GM12864 (cell line): ENCODE results near the gene CZIB.

ENCODE experiments used
- DNase-seq: peaks from one replicate; pipeline ENCODE4 v3.0.0-alpha.2; 2011; ENCODE audit warnings: low read depth
- H3K4me3 ChIP-seq: 2 replicates; pipeline ENCODE4 v1.5.1; 2011; ENCODE audit warnings: mild to moderate bottlenecking, low read depth, low read length, control low read depth
- TF ChIP-seq, protein P1 (sequence below): IDR thresholded peaks from 2 replicates; pipeline ENCODE4 v1.5.1; 2011; ENCODE audit warnings: low read depth, mild to moderate bottlenecking, moderate library complexity, low read length, control low read depth, inconsistent platforms; ENCODE audit errors: missing control alignments

CZIB gene

DNA sequence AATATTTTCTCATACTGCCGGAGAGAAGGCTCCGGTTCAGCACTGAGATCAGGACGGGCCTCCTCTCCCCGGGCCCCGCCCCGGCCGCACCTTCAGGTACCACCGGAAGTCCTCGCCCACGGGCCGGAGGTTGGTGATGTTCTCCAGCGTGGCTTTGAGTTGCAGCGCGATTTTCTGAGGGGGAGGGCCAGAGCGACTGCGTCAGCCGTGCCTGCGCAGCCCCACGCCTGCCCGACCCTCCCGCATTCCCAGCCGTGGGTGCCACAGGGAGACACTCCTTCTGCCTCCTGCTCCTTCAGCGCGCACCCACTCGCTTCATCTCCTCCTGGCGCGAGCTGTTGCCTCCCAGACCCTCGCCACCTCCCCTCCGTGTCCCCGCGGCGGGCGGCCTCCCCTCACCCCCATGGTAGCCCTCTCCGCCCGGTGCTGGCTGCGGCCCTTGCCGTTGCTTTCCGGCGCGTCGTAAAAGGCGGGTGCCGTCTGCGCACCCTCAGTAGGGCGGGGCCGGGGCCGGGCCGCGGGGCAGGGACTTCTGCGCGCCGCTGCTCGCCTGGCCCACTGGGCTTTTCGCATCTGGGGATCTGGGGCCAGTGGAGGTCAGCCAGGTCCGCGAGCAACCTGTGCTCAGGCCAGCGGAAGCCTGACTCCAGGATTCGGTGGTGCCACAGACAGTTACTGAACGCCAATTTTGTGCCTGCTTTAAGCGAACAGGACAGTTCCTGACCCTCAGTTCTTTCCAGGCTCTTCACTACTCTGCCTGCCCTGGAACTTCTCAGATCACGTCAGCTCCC, at the start of gene CZIB:
CZIB (minus strand) TSS at position 464 of the 791 bp plus-strand sequence; CDS start at position 405, 59 bp downstream.
- peak; percentile 87 for DNase-seq
- TF ChIP-seq, protein P1, sequence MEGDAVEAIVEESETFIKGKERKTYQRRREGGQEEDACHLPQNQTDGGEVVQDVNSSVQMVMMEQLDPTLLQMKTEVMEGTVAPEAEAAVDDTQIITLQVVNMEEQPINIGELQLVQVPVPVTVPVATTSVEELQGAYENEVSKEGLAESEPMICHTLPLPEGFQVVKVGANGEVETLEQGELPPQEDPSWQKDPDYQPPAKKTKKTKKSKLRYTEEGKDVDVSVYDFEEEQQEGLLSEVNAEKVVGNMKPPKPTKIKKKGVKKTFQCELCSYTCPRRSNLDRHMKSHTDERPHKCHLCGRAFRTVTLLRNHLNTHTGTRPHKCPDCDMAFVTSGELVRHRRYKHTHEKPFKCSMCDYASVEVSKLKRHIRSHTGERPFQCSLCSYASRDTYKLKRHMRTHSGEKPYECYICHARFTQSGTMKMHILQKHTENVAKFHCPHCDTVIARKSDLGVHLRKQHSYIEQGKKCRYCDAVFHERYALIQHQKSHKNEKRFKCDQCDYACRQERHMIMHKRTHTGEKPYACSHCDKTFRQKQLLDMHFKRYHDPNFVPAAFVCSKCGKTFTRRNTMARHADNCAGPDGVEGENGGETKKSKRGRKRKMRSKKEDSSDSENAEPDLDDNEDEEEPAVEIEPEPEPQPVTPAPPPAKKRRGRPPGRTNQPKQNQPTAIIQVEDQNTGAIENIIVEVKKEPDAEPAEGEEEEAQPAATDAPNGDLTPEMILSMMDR, result no peak
- H3K4me3 ChIP-seq, result peak within 1 kb of the TSS; percentile 92

DNA sequence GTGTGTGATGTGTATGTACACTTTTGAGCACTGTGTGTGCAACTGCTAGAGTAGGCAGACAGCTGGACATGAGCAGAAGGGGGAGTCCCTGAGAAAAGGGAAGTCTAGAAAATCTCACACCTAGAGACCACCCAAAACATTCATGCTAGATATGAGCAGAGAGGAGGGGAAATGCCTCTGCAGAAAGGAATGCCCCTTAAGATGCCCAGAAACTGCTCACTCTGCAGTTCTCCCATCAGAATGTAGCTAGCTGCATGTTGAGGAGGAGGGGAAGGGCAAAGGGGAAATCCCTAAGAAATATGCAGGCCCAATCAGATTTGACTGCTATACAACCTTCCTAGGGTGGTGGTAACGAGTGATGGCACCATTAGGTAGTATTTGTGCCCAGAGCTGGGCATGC, 49.7 kb upstream of the CZIB start:
- DNase-seq, result no peak
- TF ChIP-seq, protein P1, result no peak
- no peak overlapping the region for H3K4me3 ChIP-seq

- H3K4me3 ChIP-seq, result no peak overlapping the region
- TF ChIP-seq, protein P1, result no peak
- no peak for DNase-seq
These were observed 47.3 kb upstream of the CZIB start for GRCh38 chr1:53267761-53268160.

DNA sequence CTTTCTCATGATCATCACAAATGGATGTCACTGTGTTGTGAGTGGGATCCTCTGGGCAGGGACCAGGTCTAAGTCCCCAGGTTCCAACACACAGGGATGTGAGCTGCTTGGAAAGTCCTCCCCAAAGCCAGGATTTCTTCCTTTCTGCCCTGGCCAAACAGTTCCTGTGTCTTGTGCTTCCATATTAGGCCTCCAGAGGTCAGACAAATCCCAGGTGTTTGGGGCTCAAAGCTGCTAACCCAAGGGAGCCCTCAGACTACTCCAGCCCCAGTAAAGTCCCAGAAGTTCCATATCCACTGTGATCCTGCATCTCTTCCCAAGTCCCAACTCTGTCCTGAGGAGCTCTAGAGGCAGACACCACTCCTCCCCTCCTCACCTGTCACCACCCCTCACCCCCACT, 45.6 kb upstream of the CZIB start:
- TF ChIP-seq, protein P1, result peak; percentile 31
- no peak for DNase-seq
- no peak overlapping the region for H3K4me3 ChIP-seq

- H3K4me3 ChIP-seq, result no peak overlapping the region
- no peak for DNase-seq
- TF ChIP-seq, protein P1, result no peak
These were observed 45.1 kb upstream of the CZIB start for GRCh38 chr1:53265581-53265980.

GRCh38 chr1:53264048-53264447, 43.6 kb upstream of the CZIB start:
- no peak overlapping the region for H3K4me3 ChIP-seq
- no peak for DNase-seq
- TF ChIP-seq, protein P1, result no peak

- TF ChIP-seq, protein P1, result no peak
- no peak for DNase-seq
- no peak overlapping the region for H3K4me3 ChIP-seq
These were observed 41.6 kb upstream of the CZIB start for GRCh38 chr1:53262000-53262399.
